ENCODE data around the gene EXD3.
"Not testable (repeated sequence)": the region's sequence is repeated elsewhere in the genome, so short reads cannot be mapped to it uniquely, and the experiment has no call there.

EXD3 gene

GRCh38 chr9:137459601-137460362, 36.8 kb upstream of the EXD3 start:
- DNase-seq: no peak

GRCh38 chr9:137459152-137459600, 36.2 kb upstream of the EXD3 start, which contains the start of gene NSMF:
NSMF (minus strand) TSS chr9:137459334; CDS start chr9:137459102, 232 bp downstream.
- DNase-seq: peak; percentile 19 to 98 (median 88)

- DNase-seq: peak in 50 of 56 donors; percentile 22 to 87 (median 62)
These were observed 35.5 kb upstream of the EXD3 start for GRCh38 chr9:137458194-137459151.

GRCh38 chr9:137457406-137458193, 34.6 kb upstream of the EXD3 start:
- peak in 3 of 56 donors; percentile 11 to 47 (median 21) for DNase-seq

GRCh38 chr9:137456864-137457405, 34.0 kb upstream of the EXD3 start:
- DNase-seq: no peak

GRCh38 chr9:137456061-137456863, 33.3 kb upstream of the EXD3 start:
- no peak for DNase-seq

- DNase-seq: no peak
These were observed 32.5 kb upstream of the EXD3 start for GRCh38 chr9:137455359-137455991.

- no peak for DNase-seq
These were observed 31.8 kb upstream of the EXD3 start for GRCh38 chr9:137454597-137455358.

- DNase-seq: peak in 7 of 56 donors; percentile 29 to 71 (median 59)
These were observed 31.2 kb upstream of the EXD3 start for GRCh38 chr9:137454145-137454596.

- peak in 14 of 56 donors; percentile 18 to 71 (median 47) for DNase-seq
These were observed 30.7 kb upstream of the EXD3 start for GRCh38 chr9:137453643-137454081.

GRCh38 chr9:137452761-137453642, 30.0 kb upstream of the EXD3 start:
- no peak for DNase-seq

- no peak for DNase-seq
These were observed 29.2 kb upstream of the EXD3 start for GRCh38 chr9:137452006-137452760.

GRCh38 chr9:137451264-137452005, 28.5 kb upstream of the EXD3 start:
- not testable (repeated sequence) for DNase-seq

- not testable (repeated sequence) for DNase-seq
These were observed 27.7 kb upstream of the EXD3 start for GRCh38 chr9:137450539-137451222.

GRCh38 chr9:137449931-137450538, 27.1 kb upstream of the EXD3 start:
- DNase-seq: no peak

All from nucleus accumbens (tissue), 56 donors.